Endothelial cell of umbilical vein (primary cell): ENCODE measurements around the gene ABHD14A. TPM values are rescaled to one million over a fixed set of nuclear protein-coding genes. Genes with fewer than 3 reads are reported as not detected.

Source experiments
- BruUV-seq: library from RNA; stranded (reverse); fragments of 400-500 nt; replicated peaks from 2 replicates; lab custom pipeline; 2021; lab: Mats Ljungman, UMichigan
- CTCF ChIA-PET: fragments of 300-600, 350-600 bp; sonication (Branson Sonifier 250); formaldehyde crosslinking; loops from one replicate; lab custom pipeline; 2021; ENCODE audit warnings: antibody characterized with exemption, inconsistent platforms; lab: Charles Lee
- POLR2A ChIA-PET: fragments of 300-600, 350-600 bp; sonication (Branson Sonifier 250); formaldehyde crosslinking; loops from one replicate; lab custom pipeline; 2021; ENCODE audit warnings: antibody characterized with exemption, inconsistent platforms; lab: Charles Lee
- DNase-seq: peaks from one replicate; pipeline ENCODE4 v3.0.0-alpha.2; 2011; ENCODE audit warnings: low read depth, low spot score
- FAIRE-seq: peaks from 2 replicates; lab custom pipeline; 2011; peaks lifted over from hg19 to GRCh38; lab: Jason Lieb, UNC
- H2AFZ ChIP-seq: 2 replicates; pipeline ENCODE4 v1.6.0; 2012; ENCODE audit warnings: low read depth, low read length, control low read depth, inconsistent platforms
- H3K27ac ChIP-seq: 2 replicates; pipeline ENCODE4 v1.5.1; 2011; ENCODE audit warnings: low read depth, mild to moderate bottlenecking, control low read depth, low read length, moderate library complexity; ENCODE audit not compliant: insufficient read depth
- H3K27me3 ChIP-seq, 2 experiments: 2 replicates each; pipeline versions ENCODE4 v1.6.0 to v1.6.1; 2011; ENCODE audit warnings: low read length in 2 of 2, mixed read lengths in 1 of 2; ENCODE audit not compliant: control insufficient read depth in 2 of 2, insufficient read depth in 2 of 2
- H3K36me3 ChIP-seq, 2 experiments: 2 replicates in 1 of 2; 3 replicates in 1 of 2; pipeline ENCODE4 v1.5.1; 2011; ENCODE audit warnings: low read length in 2 of 2, mild to moderate bottlenecking in 1 of 2, moderate library complexity in 1 of 2; ENCODE audit not compliant: control insufficient read depth in 2 of 2, insufficient read depth in 2 of 2; ENCODE audit errors: extremely low read depth in 1 of 2
- H3K4me1 ChIP-seq: 3 replicates; pipeline ENCODE4 v1.5.1; 2011; ENCODE audit warnings: mild to moderate bottlenecking, low read length; ENCODE audit not compliant: control insufficient read depth, insufficient read depth; ENCODE audit errors: extremely low read depth
- H3K4me2 ChIP-seq: 2 replicates; pipeline ENCODE4 v1.6.1; 2011; ENCODE audit warnings: low read length, control low read depth, mixed read lengths; ENCODE audit not compliant: insufficient read depth
- H3K4me3 ChIP-seq, 3 experiments: fragments of 200-600 bp in 1 of 3; sonication (generic), shearing (Covaris generic) in 1 of 3; replicated peaks in 1 of 3; 2 replicates each; pipeline ENCODE4 v1.5.1; 2011 to 2016; ENCODE audit warnings: control low read depth in 3 of 3, low read length in 3 of 3, mild to moderate bottlenecking in 2 of 3, inconsistent platforms in 1 of 3, low read depth in 1 of 3, moderate library complexity in 1 of 3; ENCODE audit not compliant: insufficient read depth in 1 of 3
- H3K79me2 ChIP-seq: 2 replicates; pipeline ENCODE4 v1.6.0; 2012; ENCODE audit warnings: low read length, inconsistent platforms; ENCODE audit not compliant: control insufficient read depth, insufficient read depth
- H3K9ac ChIP-seq: replicated peaks from 2 replicates; pipeline ENCODE3; 2011; ENCODE audit warnings: low read length, control low read depth; ENCODE audit not compliant: insufficient read depth; ENCODE audit errors: extremely low read depth
- H3K9me1 ChIP-seq: replicated peaks from 3 replicates; pipeline ENCODE4 v1.6.0; 2011; ENCODE audit warnings: mild to moderate bottlenecking, low read length; ENCODE audit not compliant: control insufficient read depth, insufficient read depth; ENCODE audit errors: extremely low read depth
- H3K9me3 ChIP-seq: replicated peaks from 2 replicates; pipeline ENCODE4 v1.5.1; 2012; ENCODE audit warnings: low read length, inconsistent platforms; ENCODE audit not compliant: control insufficient read depth, insufficient read depth
- H4K20me1 ChIP-seq: replicated peaks from 2 replicates; pipeline ENCODE3; 2011; ENCODE audit warnings: mild to moderate bottlenecking, low read length; ENCODE audit not compliant: control insufficient read depth, insufficient read depth; ENCODE audit errors: extremely low read depth
- EZH2 ChIP-seq: IDR thresholded peaks from 2 replicates; pipeline ENCODE4 v1.6.1; 2012; ENCODE audit warnings: borderline replicate concordance, low read depth, mild to moderate bottlenecking, moderate library complexity, low read length, inconsistent platforms; ENCODE audit not compliant: severe bottlenecking
- FOS ChIP-seq: IDR thresholded peaks from 2 replicates; pipeline ENCODE4 v1.6.1; 2011; ENCODE audit warnings: mild to moderate bottlenecking, low read length, moderate library complexity, borderline replicate concordance; ENCODE audit not compliant: insufficient read depth
- GATA2 ChIP-seq: IDR thresholded peaks from 2 replicates; pipeline ENCODE4 v1.7.0; 2011; ENCODE audit warnings: low read depth, mild to moderate bottlenecking, moderate library complexity, mixed read lengths, low read length; ENCODE audit not compliant: insufficient read length, insufficient read depth
- JUN ChIP-seq: IDR thresholded peaks from 2 replicates; pipeline ENCODE4 v1.6.1; 2011; ENCODE audit warnings: borderline replicate concordance, low read depth; ENCODE audit not compliant: insufficient read length, insufficient read depth
- MYC ChIP-seq: IDR thresholded peaks from one replicate; pipeline ENCODE4 v1.6.1; 2011; ENCODE audit warnings: mild to moderate bottlenecking, low read depth, low read length
- POLR2A ChIP-seq: IDR thresholded peaks from 2 replicates; pipeline ENCODE4 v1.6.1; 2012; ENCODE audit warnings: low read depth, mild to moderate bottlenecking, control low read depth, low read length
- POLR2AphosphoS5 ChIP-seq: IDR thresholded peaks from 2 replicates; pipeline ENCODE4 v1.6.1; 2012; ENCODE audit warnings: low read depth, mild to moderate bottlenecking, control low read depth, low read length, moderate library complexity; ENCODE audit not compliant: insufficient read depth
- dilution Hi-C: fragments of 300-500 bp; cut with MboI; formaldehyde crosslinking; loops from one replicate; pipeline ENCODE4 v1.15.0; 2019; ENCODE audit warnings: low sequenced_read_pairs; ENCODE audit not compliant: extremely low pct_ligation_motif_present
- intact Hi-C: fragments of 100-400 bp; cut with micrococcal nuclease; formaldehyde crosslinking; loops from one replicate; pipeline ENCODE4 v1.10.0; 2022
- polyA plus RNA-seq, 4 experiments: library from polyadenylated mRNA; depleted of rRNA in 3 of 4; stranded (reverse) in 3 of 4; unstranded in 1 of 4; fragments of >200 nt; gene quantifications; 2 replicates each; pipeline versions ENCODE4 v1.2.1 to v1.2.3, GENCODE V29; 2011 to 2012; ENCODE audit warnings: missing spikeins in 1 of 4
- total RNA-seq: library from RNA; stranded (reverse); gene quantifications from 2 replicates; pipeline ENCODE4 v1.2.3, GENCODE V29; 2021
- TF ChIP-seq, protein P1 (sequence below): IDR thresholded peaks from 2 replicates; pipeline ENCODE4 v1.6.1; 2011; ENCODE audit not compliant: insufficient read depth, insufficient read length
- TF ChIP-seq, protein P2 (sequence below), 2 donors: IDR thresholded peaks; 1 replicate in 1 of 2; 2 replicates in 1 of 2; pipeline ENCODE4 v1.5.1; 2011; ENCODE audit warnings: low read length in 2 of 2, mild to moderate bottlenecking in 2 of 2, moderate library complexity in 2 of 2, control low read depth in 1 of 2, inconsistent platforms in 1 of 2, low read depth in 1 of 2; ENCODE audit not compliant: insufficient read depth in 1 of 2; ENCODE audit errors: extremely low read depth in 1 of 2

ABHD14A gene
- total and polyA plus RNA-seq, 2 donors (not counting 3 experiments of a cell fraction or from before 2014, with no cell fraction given) = 6.6 to 23.7 TPM

DNA sequence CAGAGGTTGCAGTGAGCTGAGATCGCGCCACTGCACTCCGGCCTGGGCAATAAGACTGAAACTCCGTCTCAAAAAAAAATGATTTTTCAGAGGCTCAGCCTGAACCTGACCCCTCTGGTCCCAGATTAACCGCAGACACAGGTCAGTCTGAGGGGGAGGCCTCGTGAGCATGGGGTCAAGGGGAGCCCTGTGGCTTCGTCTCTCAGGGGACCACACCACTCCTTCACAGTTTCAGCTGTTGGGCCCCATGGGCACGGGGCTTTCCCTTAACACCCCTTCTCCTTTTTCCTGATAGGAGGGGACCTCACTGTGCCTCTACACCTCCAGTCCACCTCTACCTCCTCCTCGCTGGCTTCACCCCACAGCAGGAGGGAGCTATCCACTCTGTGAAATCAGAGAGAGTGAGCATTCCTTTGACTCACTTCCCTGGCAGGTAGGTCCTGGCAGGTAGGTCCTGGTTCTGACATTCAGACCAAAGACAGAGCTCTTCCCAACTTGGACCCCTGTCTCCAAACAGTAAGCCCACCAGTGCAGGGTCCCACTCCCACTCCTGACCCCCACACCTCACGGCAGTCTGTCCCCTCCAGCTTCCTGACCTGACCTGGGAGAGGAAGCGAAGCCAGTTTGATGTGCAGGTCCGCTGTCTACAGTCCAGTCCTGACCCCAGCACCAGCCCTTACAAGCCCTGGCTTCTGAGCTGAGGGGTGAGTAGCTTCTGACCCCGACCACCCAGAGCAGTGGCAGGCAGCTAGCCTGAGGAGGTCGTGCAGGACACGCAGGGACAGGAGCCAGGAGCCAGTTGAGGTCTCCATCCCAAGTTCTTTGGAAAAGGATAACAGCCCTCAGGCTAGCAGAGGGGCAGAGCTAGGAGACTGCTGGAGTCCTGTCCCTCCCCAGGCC is 42.1 kb upstream of the ABHD14A start:
- TF ChIP-seq JUN (no peak), POLR2AphosphoS5 (no peak), FOS (no peak), EZH2 (no peak), GATA2 (no peak), MYC (no peak), POLR2A (no peak)
- TF ChIP-seq, protein P1, sequence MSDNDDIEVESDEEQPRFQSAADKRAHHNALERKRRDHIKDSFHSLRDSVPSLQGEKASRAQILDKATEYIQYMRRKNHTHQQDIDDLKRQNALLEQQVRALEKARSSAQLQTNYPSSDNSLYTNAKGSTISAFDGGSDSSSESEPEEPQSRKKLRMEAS = no peak
- TF ChIP-seq, protein P2, sequence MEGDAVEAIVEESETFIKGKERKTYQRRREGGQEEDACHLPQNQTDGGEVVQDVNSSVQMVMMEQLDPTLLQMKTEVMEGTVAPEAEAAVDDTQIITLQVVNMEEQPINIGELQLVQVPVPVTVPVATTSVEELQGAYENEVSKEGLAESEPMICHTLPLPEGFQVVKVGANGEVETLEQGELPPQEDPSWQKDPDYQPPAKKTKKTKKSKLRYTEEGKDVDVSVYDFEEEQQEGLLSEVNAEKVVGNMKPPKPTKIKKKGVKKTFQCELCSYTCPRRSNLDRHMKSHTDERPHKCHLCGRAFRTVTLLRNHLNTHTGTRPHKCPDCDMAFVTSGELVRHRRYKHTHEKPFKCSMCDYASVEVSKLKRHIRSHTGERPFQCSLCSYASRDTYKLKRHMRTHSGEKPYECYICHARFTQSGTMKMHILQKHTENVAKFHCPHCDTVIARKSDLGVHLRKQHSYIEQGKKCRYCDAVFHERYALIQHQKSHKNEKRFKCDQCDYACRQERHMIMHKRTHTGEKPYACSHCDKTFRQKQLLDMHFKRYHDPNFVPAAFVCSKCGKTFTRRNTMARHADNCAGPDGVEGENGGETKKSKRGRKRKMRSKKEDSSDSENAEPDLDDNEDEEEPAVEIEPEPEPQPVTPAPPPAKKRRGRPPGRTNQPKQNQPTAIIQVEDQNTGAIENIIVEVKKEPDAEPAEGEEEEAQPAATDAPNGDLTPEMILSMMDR (IDR thresholded peaks at IDR 0.05; ENCODE audit: extremely low read depth in 1 of 2, insufficient read depth in 1 of 2, low read depth in 1 of 2, low read length in 2 of 2) = no peak
- no peaks in the 10 kb centered on the region for H3K9me3 ChIP-seq
- no peak overlapping the region for H3K27ac ChIP-seq
- ChIA-PET CTCF (interaction anchor here (0.6 to 1.4 kb wide), 3 partner anchors 9 to 602 kb away, joined by 3 read pairs; partner anchors contain the start of genes ABHD14B and RRP9), POLR2A (no interaction called here)
- H3K4me2 ChIP-seq = no peak overlapping the region
- no peak for FAIRE-seq
- H3K9me1 ChIP-seq = no peaks in the 10 kb centered on the region
- H3K4me1 ChIP-seq = no peaks in the 10 kb centered on the region
- intact Hi-C loops = no loop called here
- H3K9ac ChIP-seq = no peak overlapping the region
- DNase-seq = no peak
- BruUV-seq = no TSS peak
- no peaks in the 10 kb centered on the region for H3K79me2 ChIP-seq
- no peaks in the 10 kb centered on the region for H4K20me1 ChIP-seq
- no peaks in the 10 kb centered on the region for H3K27me3 ChIP-seq
- dilution Hi-C loops = no loop called here
- no peak overlapping the region for H2AFZ ChIP-seq
- peaks cover 0 to 36% of the 10 kb centered on the region in 2 experiments for H3K36me3 ChIP-seq
- no peak overlapping the region for H3K4me3 ChIP-seq
